ENCODE data around the gene GRID2. TPM values are rescaled to one million over a fixed set of nuclear protein-coding genes. Genes with fewer than 3 reads are reported as not detected.

GRID2 gene
- total and polyA plus RNA-seq, 4 donors, result under 0.01 to 0.02 TPM; not detected in 2

DNA sequence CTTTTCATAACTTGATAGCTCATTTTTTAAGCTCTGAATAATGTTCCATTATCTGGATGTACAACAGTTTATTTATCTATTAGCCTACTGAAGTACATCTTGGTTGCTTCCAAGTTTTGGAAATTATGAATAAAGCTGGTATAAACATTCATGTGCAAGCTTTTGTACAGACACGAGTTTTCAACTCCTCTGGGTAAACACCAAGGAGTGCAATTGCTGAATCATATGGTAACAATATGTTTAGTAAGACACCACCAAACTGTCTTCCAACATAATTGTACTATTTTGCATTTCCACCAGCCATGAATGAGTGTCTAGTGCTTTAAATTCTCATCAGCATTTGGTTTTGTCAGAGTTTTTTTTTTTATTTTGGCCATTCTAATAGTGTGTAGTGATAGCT is 1258.1 kb downstream of the GRID2 start:
- no peak overlapping the region for H3K4me3 ChIP-seq (ENCODE audit: low read depth in 1 of 3, low read length in 3 of 3)
- H3K9ac ChIP-seq (ENCODE audit: low read depth in 1 of 2, low read length in 2 of 2), result no peak overlapping the region
- DNase-seq (ENCODE audit: low spot score), result no peak
- no peaks in the 10 kb centered on the region for H3K36me3 ChIP-seq (ENCODE audit: control insufficient read depth in 4 of 4, insufficient read depth in 3 of 4, low read depth in 1 of 4, low read length in 3 of 4)
- H3K4me1 ChIP-seq (ENCODE audit: control insufficient read depth in 4 of 4, insufficient read depth in 4 of 4, low read length in 3 of 4), result no peaks in the 10 kb centered on the region
- TF ChIP-seq TAF1 (conservative IDR thresholded peaks at IDR 0.05) (no peak), GABPA (IDR thresholded peaks at IDR 0.05 in 1 of 2, conservative IDR thresholded peaks at IDR 0.05 in 1 of 2) (no peak), FOXA1 (IDR thresholded peaks at IDR 0.05) (no peak)
- no peak overlapping the region for H3K27ac ChIP-seq (ENCODE audit: low read depth in 1 of 2, low read length in 2 of 2)
- WGBS, result 65% methylated on average over 1 of the region's 1 CpG
- H3K9me3 ChIP-seq (ENCODE audit: control insufficient read depth in 4 of 4, low read length in 3 of 4), result no peaks in the 10 kb centered on the region
- H3K27me3 ChIP-seq (ENCODE audit: control insufficient read depth in 4 of 4, insufficient read depth in 4 of 4, low read length in 3 of 4), result no peaks in the 10 kb centered on the region

DNA sequence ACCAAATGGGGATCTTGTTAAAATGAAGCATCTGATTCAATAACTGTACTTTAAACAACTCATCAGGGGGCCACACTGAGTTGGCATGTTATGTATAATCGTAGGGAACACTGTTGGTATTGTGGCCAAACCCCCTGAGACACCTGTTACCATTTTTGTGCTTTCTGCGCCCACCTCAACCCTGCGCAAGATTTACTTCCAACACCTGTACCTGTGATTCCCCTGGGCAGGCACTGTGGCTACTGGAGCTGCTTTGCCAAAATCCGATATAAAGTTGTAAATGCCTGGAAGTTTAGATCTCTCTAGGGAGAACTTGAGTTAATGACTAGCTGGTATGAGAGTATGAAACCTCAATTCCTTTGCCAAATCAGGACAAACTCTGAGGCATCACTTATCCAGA is 1265.0 kb downstream of the GRID2 start:
- TF ChIP-seq SP1 (IDR thresholded peaks at IDR 0.05), result no peak
- no peak for TF ChIP-seq EGR1 (IDR thresholded peaks at IDR 0.05; ENCODE audit: low read depth in 2 of 2)
- TF ChIP-seq HNF4A (conservative IDR thresholded peaks at IDR 0.05), result no peak
- TF ChIP-seq RAD21 (IDR thresholded peaks at IDR 0.05), result no peak
- TF ChIP-seq, protein P1, sequence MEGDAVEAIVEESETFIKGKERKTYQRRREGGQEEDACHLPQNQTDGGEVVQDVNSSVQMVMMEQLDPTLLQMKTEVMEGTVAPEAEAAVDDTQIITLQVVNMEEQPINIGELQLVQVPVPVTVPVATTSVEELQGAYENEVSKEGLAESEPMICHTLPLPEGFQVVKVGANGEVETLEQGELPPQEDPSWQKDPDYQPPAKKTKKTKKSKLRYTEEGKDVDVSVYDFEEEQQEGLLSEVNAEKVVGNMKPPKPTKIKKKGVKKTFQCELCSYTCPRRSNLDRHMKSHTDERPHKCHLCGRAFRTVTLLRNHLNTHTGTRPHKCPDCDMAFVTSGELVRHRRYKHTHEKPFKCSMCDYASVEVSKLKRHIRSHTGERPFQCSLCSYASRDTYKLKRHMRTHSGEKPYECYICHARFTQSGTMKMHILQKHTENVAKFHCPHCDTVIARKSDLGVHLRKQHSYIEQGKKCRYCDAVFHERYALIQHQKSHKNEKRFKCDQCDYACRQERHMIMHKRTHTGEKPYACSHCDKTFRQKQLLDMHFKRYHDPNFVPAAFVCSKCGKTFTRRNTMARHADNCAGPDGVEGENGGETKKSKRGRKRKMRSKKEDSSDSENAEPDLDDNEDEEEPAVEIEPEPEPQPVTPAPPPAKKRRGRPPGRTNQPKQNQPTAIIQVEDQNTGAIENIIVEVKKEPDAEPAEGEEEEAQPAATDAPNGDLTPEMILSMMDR (IDR thresholded peaks at IDR 0.05; ENCODE audit: low read depth, low read length, missing input control), result no peak
- TF ChIP-seq RXRA (IDR thresholded peaks at IDR 0.05), result no peak
- no peak for TF ChIP-seq TAF1 (conservative IDR thresholded peaks at IDR 0.05)
- TF ChIP-seq JUND (IDR thresholded peaks at IDR 0.05), result no peak
- TF ChIP-seq, protein P2, sequence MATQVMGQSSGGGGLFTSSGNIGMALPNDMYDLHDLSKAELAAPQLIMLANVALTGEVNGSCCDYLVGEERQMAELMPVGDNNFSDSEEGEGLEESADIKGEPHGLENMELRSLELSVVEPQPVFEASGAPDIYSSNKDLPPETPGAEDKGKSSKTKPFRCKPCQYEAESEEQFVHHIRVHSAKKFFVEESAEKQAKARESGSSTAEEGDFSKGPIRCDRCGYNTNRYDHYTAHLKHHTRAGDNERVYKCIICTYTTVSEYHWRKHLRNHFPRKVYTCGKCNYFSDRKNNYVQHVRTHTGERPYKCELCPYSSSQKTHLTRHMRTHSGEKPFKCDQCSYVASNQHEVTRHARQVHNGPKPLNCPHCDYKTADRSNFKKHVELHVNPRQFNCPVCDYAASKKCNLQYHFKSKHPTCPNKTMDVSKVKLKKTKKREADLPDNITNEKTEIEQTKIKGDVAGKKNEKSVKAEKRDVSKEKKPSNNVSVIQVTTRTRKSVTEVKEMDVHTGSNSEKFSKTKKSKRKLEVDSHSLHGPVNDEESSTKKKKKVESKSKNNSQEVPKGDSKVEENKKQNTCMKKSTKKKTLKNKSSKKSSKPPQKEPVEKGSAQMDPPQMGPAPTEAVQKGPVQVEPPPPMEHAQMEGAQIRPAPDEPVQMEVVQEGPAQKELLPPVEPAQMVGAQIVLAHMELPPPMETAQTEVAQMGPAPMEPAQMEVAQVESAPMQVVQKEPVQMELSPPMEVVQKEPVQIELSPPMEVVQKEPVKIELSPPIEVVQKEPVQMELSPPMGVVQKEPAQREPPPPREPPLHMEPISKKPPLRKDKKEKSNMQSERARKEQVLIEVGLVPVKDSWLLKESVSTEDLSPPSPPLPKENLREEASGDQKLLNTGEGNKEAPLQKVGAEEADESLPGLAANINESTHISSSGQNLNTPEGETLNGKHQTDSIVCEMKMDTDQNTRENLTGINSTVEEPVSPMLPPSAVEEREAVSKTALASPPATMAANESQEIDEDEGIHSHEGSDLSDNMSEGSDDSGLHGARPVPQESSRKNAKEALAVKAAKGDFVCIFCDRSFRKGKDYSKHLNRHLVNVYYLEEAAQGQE (IDR thresholded peaks at IDR 0.05), result no peak
- peaks cover 0 to 3% (median 0%) of the 10 kb centered on the region in 4 donors for H3K27me3 ChIP-seq (ENCODE audit: control insufficient read depth in 4 of 4, insufficient read depth in 4 of 4, low read length in 3 of 4)
- no peaks in the 10 kb centered on the region for H3K4me1 ChIP-seq (ENCODE audit: control insufficient read depth in 4 of 4, insufficient read depth in 4 of 4, low read length in 3 of 4)
- no peaks in the 10 kb centered on the region for H3K36me3 ChIP-seq (ENCODE audit: control insufficient read depth in 4 of 4, insufficient read depth in 3 of 4, low read depth in 1 of 4, low read length in 3 of 4)
- no peak overlapping the region for H3K9ac ChIP-seq (ENCODE audit: low read depth in 1 of 2, low read length in 2 of 2)
- H3K4me3 ChIP-seq (ENCODE audit: low read depth in 1 of 3, low read length in 3 of 3), result no peak overlapping the region
- no peak overlapping the region for H3K27ac ChIP-seq (ENCODE audit: low read depth in 1 of 2, low read length in 2 of 2)
- 80% methylated on average over 4 of the region's 4 CpGs for WGBS
- no peaks in the 10 kb centered on the region for H3K9me3 ChIP-seq (ENCODE audit: control insufficient read depth in 4 of 4, low read length in 3 of 4)
- DNase-seq (ENCODE audit: low spot score), result no peak

DNA sequence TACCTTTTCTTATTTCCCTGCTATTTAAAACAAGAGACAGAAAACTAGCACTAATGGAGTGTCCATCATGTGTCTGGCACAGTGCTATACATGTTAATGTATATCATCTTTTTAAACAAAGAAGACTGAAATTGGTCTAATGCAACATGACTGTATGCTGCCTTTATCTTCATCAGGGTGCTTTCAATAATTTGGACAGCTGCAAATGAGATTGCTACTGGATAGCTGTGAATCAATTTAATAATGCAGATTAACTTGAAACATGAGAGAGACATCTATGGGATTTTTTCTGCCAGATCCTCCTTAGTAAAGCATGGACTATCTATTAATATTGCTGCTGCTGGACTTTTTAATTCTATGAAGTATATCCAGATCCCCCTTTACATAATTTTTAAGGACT is 1269.5 kb downstream of the GRID2 start:
- H3K36me3 ChIP-seq (ENCODE audit: control insufficient read depth in 4 of 4, insufficient read depth in 3 of 4, low read depth in 1 of 4, low read length in 3 of 4), result no peaks in the 10 kb centered on the region
- DNase-seq (ENCODE audit: low spot score), result no peak
- no peak overlapping the region for H3K4me3 ChIP-seq (ENCODE audit: low read depth in 1 of 3, low read length in 3 of 3)
- H3K9me3 ChIP-seq (ENCODE audit: control insufficient read depth in 4 of 4, low read length in 3 of 4), result no peaks in the 10 kb centered on the region
- no peak overlapping the region for H3K9ac ChIP-seq (ENCODE audit: low read depth in 1 of 2, low read length in 2 of 2)
- H3K4me1 ChIP-seq (ENCODE audit: control insufficient read depth in 4 of 4, insufficient read depth in 4 of 4, low read length in 3 of 4), result no peaks in the 10 kb centered on the region
- no peak overlapping the region for H3K27ac ChIP-seq (ENCODE audit: low read depth in 1 of 2, low read length in 2 of 2)
- peaks cover 0 to 3% (median 0%) of the 10 kb centered on the region in 4 donors for H3K27me3 ChIP-seq (ENCODE audit: control insufficient read depth in 4 of 4, insufficient read depth in 4 of 4, low read length in 3 of 4)
- TF ChIP-seq GABPA (IDR thresholded peaks at IDR 0.05 in 1 of 2, conservative IDR thresholded peaks at IDR 0.05 in 1 of 2), result no peak
- TF ChIP-seq, protein P2 (IDR thresholded peaks at IDR 0.05), result no peak
- TF ChIP-seq FOXA1 (IDR thresholded peaks at IDR 0.05), result no peak
- TF ChIP-seq, protein P3, sequence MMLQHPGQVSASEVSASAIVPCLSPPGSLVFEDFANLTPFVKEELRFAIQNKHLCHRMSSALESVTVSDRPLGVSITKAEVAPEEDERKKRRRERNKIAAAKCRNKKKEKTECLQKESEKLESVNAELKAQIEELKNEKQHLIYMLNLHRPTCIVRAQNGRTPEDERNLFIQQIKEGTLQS (IDR thresholded peaks at IDR 0.05), result no peak
- TF ChIP-seq NR2F2 (IDR thresholded peaks at IDR 0.05), result no peak
- no peak for TF ChIP-seq TAF1 (conservative IDR thresholded peaks at IDR 0.05)
- no peak for TF ChIP-seq JUND (IDR thresholded peaks at IDR 0.05)
- no peak for TF ChIP-seq HNF4G (IDR thresholded peaks at IDR 0.05)
- TF ChIP-seq, protein P4, sequence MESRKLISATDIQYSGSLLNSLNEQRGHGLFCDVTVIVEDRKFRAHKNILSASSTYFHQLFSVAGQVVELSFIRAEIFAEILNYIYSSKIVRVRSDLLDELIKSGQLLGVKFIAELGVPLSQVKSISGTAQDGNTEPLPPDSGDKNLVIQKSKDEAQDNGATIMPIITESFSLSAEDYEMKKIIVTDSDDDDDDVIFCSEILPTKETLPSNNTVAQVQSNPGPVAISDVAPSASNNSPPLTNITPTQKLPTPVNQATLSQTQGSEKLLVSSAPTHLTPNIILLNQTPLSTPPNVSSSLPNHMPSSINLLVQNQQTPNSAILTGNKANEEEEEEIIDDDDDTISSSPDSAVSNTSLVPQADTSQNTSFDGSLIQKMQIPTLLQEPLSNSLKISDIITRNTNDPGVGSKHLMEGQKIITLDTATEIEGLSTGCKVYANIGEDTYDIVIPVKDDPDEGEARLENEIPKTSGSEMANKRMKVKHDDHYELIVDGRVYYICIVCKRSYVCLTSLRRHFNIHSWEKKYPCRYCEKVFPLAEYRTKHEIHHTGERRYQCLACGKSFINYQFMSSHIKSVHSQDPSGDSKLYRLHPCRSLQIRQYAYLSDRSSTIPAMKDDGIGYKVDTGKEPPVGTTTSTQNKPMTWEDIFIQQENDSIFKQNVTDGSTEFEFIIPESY (IDR thresholded peaks at IDR 0.05), result no peak
- no peak for TF ChIP-seq SP1 (IDR thresholded peaks at IDR 0.05)
- no peak for TF ChIP-seq HNF4A (conservative IDR thresholded peaks at IDR 0.05)
- TF ChIP-seq YY1 (IDR thresholded peaks at IDR 0.05), result no peak
- no peak for TF ChIP-seq FOXA2 (IDR thresholded peaks at IDR 0.05)
- no peak for TF ChIP-seq RAD21 (IDR thresholded peaks at IDR 0.05)

All from liver (tissue), 9 donors.